ENCODE measurements around the gene C10orf71.

DNA sequence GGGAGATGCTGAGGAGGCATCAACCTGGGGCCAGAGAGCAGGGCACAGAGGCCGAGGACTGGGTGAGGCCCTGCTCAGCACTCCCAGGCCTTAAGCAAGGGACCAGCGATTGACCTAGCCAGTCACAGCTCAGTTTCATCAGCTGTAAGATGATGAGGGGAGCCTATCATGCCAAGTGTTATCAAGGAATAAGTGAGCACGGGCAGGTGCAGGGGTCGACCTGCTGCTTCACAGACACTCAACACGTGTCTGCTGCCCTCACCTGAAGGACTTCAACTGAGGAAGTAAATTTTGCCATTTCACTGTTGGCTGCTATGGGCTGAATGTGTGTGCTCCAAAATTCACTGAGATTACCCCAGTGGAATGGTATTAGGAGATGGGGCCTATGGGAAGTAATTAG is 9.9 kb downstream of the C10orf71 start:
- TF ChIP-seq, protein P1, sequence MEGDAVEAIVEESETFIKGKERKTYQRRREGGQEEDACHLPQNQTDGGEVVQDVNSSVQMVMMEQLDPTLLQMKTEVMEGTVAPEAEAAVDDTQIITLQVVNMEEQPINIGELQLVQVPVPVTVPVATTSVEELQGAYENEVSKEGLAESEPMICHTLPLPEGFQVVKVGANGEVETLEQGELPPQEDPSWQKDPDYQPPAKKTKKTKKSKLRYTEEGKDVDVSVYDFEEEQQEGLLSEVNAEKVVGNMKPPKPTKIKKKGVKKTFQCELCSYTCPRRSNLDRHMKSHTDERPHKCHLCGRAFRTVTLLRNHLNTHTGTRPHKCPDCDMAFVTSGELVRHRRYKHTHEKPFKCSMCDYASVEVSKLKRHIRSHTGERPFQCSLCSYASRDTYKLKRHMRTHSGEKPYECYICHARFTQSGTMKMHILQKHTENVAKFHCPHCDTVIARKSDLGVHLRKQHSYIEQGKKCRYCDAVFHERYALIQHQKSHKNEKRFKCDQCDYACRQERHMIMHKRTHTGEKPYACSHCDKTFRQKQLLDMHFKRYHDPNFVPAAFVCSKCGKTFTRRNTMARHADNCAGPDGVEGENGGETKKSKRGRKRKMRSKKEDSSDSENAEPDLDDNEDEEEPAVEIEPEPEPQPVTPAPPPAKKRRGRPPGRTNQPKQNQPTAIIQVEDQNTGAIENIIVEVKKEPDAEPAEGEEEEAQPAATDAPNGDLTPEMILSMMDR (IDR thresholded peaks at IDR 0.05; ENCODE audit: borderline replicate concordance, extremely low read depth, low read length, poor library complexity, severe bottlenecking) = no peak
- TF ChIP-seq EZH2 (IDR thresholded peaks at IDR 0.05; ENCODE audit: borderline replicate concordance, low read depth, low read length, severe bottlenecking) = no peak
